ENCODE data around the gene DIP2C. TPM values are rescaled to one million over a fixed set of nuclear protein-coding genes. Genes with fewer than 3 reads are reported as not detected.

Gene DIP2C
- total and polyA plus RNA-seq, 2 donors (not counting 1 experiment from before 2014, with no cell fraction given): 1.3 to 1.9 TPM

- Histone ChIP-seq H3K27me3 (replicated peaks in 1 of 4; ENCODE audit: control extremely low read depth in 1 of 4, control insufficient read depth in 3 of 4, insufficient read depth in 4 of 4, low read length in 3 of 4) (no peaks in the 10 kb centered on the region), H3K4me3 (ENCODE audit: control extremely low read depth in 1 of 5, extremely low read depth in 1 of 5, insufficient read depth in 1 of 5, low read depth in 2 of 5, low read length in 4 of 5) (no peak overlapping the region), H3K4me2 (replicated peaks; ENCODE audit: low read depth, low read length, poor library complexity, severe bottlenecking) (no peak overlapping the region), H3K9ac (ENCODE audit: low read length) (no peak overlapping the region), H2AFZ (ENCODE audit: insufficient read depth, low read depth, low read length, poor library complexity, severe bottlenecking) (no peak overlapping the region), H3K36me3 (replicated peaks in 1 of 2; ENCODE audit: control extremely low read depth in 1 of 2, control insufficient read depth in 1 of 2, extremely low read depth in 1 of 2, insufficient read depth in 2 of 2, low read length in 1 of 2) (no peaks in the 10 kb centered on the region), H3K27ac (ENCODE audit: low read length in 2 of 2) (no peak overlapping the region), H4K20me1 (ENCODE audit: control insufficient read depth, insufficient read depth, low read length, poor library complexity, severe bottlenecking) (no peaks in the 10 kb centered on the region), H3K79me2 (ENCODE audit: control insufficient read depth, insufficient read depth, low read length) (no peaks in the 10 kb centered on the region), H3K4me1 (ENCODE audit: control insufficient read depth in 2 of 2, insufficient read depth in 2 of 2, low read length in 2 of 2) (no peaks in the 10 kb centered on the region), H3K9me3 (ENCODE audit: control extremely low read depth in 1 of 3, control insufficient read depth in 2 of 3, insufficient read depth in 1 of 3, low read length in 2 of 3) (peaks cover 0 to 14% (median 0%) of the 10 kb centered on the region in 3 donors)
- Mint-ChIP-seq H3K4me3 (no peak overlapping the region), H3K9me3 (ENCODE audit: insufficient read depth) (no peaks in the 10 kb centered on the region), H3K27me3 (peaks cover 19% of the 10 kb centered on the region), H3K4me1 (no peaks in the 10 kb centered on the region), H3K27ac (no peak overlapping the region)
- intact Hi-C loops (cut with micrococcal nuclease): no loop called here
- no peak for TF ChIP-seq EZH2 (IDR thresholded peaks at IDR 0.05; ENCODE audit: borderline replicate concordance, insufficient read depth, low read depth, low read length, poor library complexity, severe bottlenecking)
- TF ChIP-seq, protein P1, sequence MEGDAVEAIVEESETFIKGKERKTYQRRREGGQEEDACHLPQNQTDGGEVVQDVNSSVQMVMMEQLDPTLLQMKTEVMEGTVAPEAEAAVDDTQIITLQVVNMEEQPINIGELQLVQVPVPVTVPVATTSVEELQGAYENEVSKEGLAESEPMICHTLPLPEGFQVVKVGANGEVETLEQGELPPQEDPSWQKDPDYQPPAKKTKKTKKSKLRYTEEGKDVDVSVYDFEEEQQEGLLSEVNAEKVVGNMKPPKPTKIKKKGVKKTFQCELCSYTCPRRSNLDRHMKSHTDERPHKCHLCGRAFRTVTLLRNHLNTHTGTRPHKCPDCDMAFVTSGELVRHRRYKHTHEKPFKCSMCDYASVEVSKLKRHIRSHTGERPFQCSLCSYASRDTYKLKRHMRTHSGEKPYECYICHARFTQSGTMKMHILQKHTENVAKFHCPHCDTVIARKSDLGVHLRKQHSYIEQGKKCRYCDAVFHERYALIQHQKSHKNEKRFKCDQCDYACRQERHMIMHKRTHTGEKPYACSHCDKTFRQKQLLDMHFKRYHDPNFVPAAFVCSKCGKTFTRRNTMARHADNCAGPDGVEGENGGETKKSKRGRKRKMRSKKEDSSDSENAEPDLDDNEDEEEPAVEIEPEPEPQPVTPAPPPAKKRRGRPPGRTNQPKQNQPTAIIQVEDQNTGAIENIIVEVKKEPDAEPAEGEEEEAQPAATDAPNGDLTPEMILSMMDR (IDR thresholded peaks at IDR 0.05): no peak
- ChIA-PET CTCF (no interaction called here), POLR2A (no interaction called here)
- 85% methylated on average over 10 of the region's 11 CpGs for WGBS (ENCODE audit: insufficient coverage)
- ATAC-seq (ENCODE audit: low read depth): no peak
- DNase-seq: no peak
These were observed 26.6 kb downstream of the DIP2C start for GRCh38 chr10:662686-663465.

DNA sequence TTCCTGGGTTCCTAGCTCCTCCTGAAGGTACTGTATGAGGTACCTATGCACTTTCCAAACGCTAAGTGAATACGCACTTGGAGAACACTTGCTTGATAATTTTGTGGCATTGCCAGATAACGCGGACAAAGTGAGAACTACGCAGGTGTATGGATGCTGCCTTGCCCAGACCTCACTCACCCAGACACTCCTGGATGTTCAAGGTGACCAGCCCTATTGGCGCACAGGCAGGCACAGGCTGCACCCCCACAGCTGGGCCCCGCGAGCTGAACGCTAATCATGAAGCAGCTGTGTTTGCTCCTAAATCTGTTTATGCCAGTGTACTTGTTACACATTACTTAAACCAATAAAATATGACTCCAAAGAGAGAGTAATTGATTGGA, 27.3 kb downstream of the DIP2C start:
- Histone ChIP-seq H3K4me1 (ENCODE audit: control insufficient read depth in 2 of 2, insufficient read depth in 2 of 2, low read length in 2 of 2) (no peaks in the 10 kb centered on the region), H3K4me2 (replicated peaks; ENCODE audit: low read depth, low read length, poor library complexity, severe bottlenecking) (no peak overlapping the region), H3K79me2 (ENCODE audit: control insufficient read depth, insufficient read depth, low read length) (no peaks in the 10 kb centered on the region), H3K9ac (ENCODE audit: low read length) (no peak overlapping the region), H3K27me3 (replicated peaks in 1 of 4; ENCODE audit: control extremely low read depth in 1 of 4, control insufficient read depth in 3 of 4, insufficient read depth in 4 of 4, low read length in 3 of 4) (no peaks in the 10 kb centered on the region), H3K27ac (ENCODE audit: low read length in 2 of 2) (no peak overlapping the region), H2AFZ (ENCODE audit: insufficient read depth, low read depth, low read length, poor library complexity, severe bottlenecking) (no peak overlapping the region), H4K20me1 (ENCODE audit: control insufficient read depth, insufficient read depth, low read length, poor library complexity, severe bottlenecking) (no peaks in the 10 kb centered on the region), H3K9me3 (ENCODE audit: control extremely low read depth in 1 of 3, control insufficient read depth in 2 of 3, insufficient read depth in 1 of 3, low read length in 2 of 3) (peaks cover 0 to 12% (median 0%) of the 10 kb centered on the region in 3 donors), H3K4me3 (ENCODE audit: control extremely low read depth in 1 of 5, extremely low read depth in 1 of 5, insufficient read depth in 1 of 5, low read depth in 2 of 5, low read length in 4 of 5) (no peak overlapping the region), H3K36me3 (replicated peaks in 1 of 2; ENCODE audit: control extremely low read depth in 1 of 2, control insufficient read depth in 1 of 2, extremely low read depth in 1 of 2, insufficient read depth in 2 of 2, low read length in 1 of 2) (no peaks in the 10 kb centered on the region)
- Mint-ChIP-seq H3K4me3 (no peak overlapping the region), H3K4me1 (no peaks in the 10 kb centered on the region), H3K27ac (no peak overlapping the region), H3K27me3 (peaks cover 19% of the 10 kb centered on the region), H3K9me3 (ENCODE audit: insufficient read depth) (no peaks in the 10 kb centered on the region)
- TF ChIP-seq, protein P1 (IDR thresholded peaks at IDR 0.05): no peak
- no peak for TF ChIP-seq EZH2 (IDR thresholded peaks at IDR 0.05; ENCODE audit: borderline replicate concordance, insufficient read depth, low read depth, low read length, poor library complexity, severe bottlenecking)
- intact Hi-C loops (cut with micrococcal nuclease): no loop called here
- CTCF ChIA-PET: no interaction called here
- ATAC-seq (ENCODE audit: low read depth) (no peak), DNase-seq (no peak)
- 98% methylated on average over 5 of the region's 9 CpGs for WGBS (ENCODE audit: insufficient coverage)
- POLR2A ChIA-PET: no interaction called here
